PC-3 (cell line): ENCODE results near the gene LHX5. TPM values are rescaled to one million over a fixed set of nuclear protein-coding genes. Genes with fewer than 3 reads are reported as not detected.

ENCODE experiments used
- total RNA-seq: library from RNA; depleted of rRNA; stranded (reverse); fragments of >200 nt; gene quantifications from 2 replicates; pipeline ENCODE4 v1.2.3, GENCODE V29; 2014; rRNA removed

LHX5 gene
- total RNA-seq, 1 experiment from 2014 or later, result 0.26 TPM

Other genes starting within 250 kb of the LHX5 start
- 34.1 and 50.2 TPM in 2 replicates for gene SLC8B1, start 136.8 kb downstream of the LHX5 start, total RNA-seq
- gene PLBD2, start 113.3 kb downstream of the LHX5 start, total RNA-seq, result 18.8 and 38.1 TPM in 2 replicates
- gene SDS, start 68.0 kb downstream of the LHX5 start, total RNA-seq, result not detected in 2 replicates
- 14.0 and 19.9 TPM in 2 replicates for gene SDSL, start 49.5 kb downstream of the LHX5 start, total RNA-seq